ENCODE results near the gene YIPF2. TPM values are rescaled to one million over a fixed set of nuclear protein-coding genes. Genes with fewer than 3 reads are reported as not detected.

YIPF2 gene
- total and polyA plus RNA-seq, 10 of the 15 experiments (the other 5 are each of a cell fraction or from before 2014, with no cell fraction given), result 0.92 to 38.9 (median 17.6) TPM

DNA sequence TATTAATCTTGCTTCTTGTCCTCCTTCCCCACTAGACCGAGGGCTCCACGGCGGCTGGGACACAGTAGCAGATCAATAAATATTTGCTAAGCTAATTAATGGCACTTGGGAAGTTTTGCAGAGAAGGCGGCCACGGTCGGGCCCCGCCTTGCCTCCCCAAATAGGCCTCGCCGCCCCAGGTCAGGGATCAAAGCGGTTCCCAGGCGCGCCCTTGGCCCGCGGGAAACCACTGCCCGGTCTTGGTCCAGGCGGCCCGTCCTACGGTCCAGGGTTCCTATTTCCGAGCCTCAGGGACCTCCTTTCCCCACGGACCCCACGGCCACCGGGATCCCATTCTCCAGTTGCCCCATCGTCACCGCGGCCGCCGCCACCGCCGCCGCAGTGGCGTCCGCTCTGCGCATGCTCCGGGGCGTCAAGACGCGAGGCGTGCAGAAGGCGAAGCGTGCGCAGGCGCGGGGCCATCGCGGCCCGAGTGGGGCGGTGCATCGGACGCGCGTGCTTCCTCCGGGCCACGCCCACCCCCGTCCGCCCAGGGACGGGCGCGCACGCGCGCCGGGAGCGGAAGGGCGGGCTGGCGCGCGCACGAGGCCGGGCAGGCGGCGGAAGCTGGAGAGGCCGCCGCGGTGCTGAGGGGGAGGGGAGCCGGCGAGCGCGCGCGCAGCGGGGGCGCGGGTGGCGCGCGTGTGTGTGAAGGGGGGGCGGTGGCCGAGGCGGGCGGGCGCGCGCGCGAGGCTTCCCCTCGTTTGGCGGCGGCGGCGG lies 32.1 kb upstream of the YIPF2 start, which contains the start of gene SMARCA4 (continued):
- TF ChIP-seq EGR1 (IDR thresholded peaks at IDR 0.05; ENCODE audit: borderline replicate concordance in 1 of 2, low read depth in 2 of 2, low read length in 2 of 2) (peak in 1 of 2 experiments; percentile 73; a peak in 2 of 3 replicates), CBFB (IDR thresholded peaks at IDR 0.05; ENCODE audit: low read depth) (0 out of 2 replicates have a peak, but pooled peaks have one; percentile 64), SREBF1 (IDR thresholded peaks at IDR 0.05; ENCODE audit: low read length) (no peak), GATAD2B (conservative IDR thresholded peaks at IDR 0.05; ENCODE audit: low read depth) (0 out of 2 replicates have a peak, but pooled peaks have one; percentile 22), GABPA (IDR thresholded peaks at IDR 0.05; ENCODE audit: low read depth) (no peak), ATF7 (IDR thresholded peaks at IDR 0.05; ENCODE audit: low read depth) (no peak), BRCA1 (IDR thresholded peaks at IDR 0.05; ENCODE audit: low read depth, low read length) (no peak), CREB1 (IDR thresholded peaks at IDR 0.05; ENCODE audit: low read depth) (no peak; the same call in 1 of the 2 replicates), BHLHE40 (IDR thresholded peaks at IDR 0.05; ENCODE audit: borderline replicate concordance in 1 of 2, low read depth in 2 of 2, low read length in 1 of 2) (peak; percentile 71 to 94), FOXM1 (IDR thresholded peaks at IDR 0.05; ENCODE audit: low read depth, low read length) (no peak), CEBPZ (IDR thresholded peaks at IDR 0.05; ENCODE audit: low read depth, low read length) (no peak), YY1 (IDR thresholded peaks at IDR 0.05; ENCODE audit: low read depth, low read length) (peak; percentile 16; the same call in 1 of the 2 replicates), RCOR1 (conservative IDR thresholded peaks at IDR 0.05; ENCODE audit: low read depth, low read length) (no peak), RFX5 (IDR thresholded peaks at IDR 0.05; ENCODE audit: low read depth, low read length) (no peak), FOXK2 (IDR thresholded peaks at IDR 0.05) (no peak), KLF5 (IDR thresholded peaks at IDR 0.05; ENCODE audit: partially characterized antibody) (no peak), NFYA (IDR thresholded peaks at IDR 0.05; ENCODE audit: borderline replicate concordance, low read depth, low read length) (no peak)
- TF ChIP-seq, protein P1, sequence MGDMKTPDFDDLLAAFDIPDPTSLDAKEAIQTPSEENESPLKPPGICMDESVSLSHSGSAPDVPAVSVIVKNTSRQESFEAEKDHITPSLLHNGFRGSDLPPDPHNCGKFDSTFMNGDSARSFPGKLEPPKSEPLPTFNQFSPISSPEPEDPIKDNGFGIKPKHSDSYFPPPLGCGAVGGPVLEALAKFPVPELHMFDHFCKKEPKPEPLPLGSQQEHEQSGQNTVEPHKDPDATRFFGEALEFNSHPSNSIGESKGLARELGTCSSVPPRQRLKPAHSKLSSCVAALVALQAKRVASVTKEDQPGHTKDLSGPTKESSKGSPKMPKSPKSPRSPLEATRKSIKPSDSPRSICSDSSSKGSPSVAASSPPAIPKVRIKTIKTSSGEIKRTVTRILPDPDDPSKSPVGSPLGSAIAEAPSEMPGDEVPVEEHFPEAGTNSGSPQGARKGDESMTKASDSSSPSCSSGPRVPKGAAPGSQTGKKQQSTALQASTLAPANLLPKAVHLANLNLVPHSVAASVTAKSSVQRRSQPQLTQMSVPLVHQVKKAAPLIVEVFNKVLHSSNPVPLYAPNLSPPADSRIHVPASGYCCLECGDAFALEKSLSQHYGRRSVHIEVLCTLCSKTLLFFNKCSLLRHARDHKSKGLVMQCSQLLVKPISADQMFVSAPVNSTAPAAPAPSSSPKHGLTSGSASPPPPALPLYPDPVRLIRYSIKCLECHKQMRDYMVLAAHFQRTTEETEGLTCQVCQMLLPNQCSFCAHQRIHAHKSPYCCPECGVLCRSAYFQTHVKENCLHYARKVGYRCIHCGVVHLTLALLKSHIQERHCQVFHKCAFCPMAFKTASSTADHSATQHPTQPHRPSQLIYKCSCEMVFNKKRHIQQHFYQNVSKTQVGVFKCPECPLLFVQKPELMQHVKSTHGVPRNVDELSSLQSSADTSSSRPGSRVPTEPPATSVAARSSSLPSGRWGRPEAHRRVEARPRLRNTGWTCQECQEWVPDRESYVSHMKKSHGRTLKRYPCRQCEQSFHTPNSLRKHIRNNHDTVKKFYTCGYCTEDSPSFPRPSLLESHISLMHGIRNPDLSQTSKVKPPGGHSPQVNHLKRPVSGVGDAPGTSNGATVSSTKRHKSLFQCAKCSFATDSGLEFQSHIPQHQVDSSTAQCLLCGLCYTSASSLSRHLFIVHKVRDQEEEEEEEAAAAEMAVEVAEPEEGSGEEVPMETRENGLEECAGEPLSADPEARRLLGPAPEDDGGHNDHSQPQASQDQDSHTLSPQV (IDR thresholded peaks at IDR 0.05), result no peak
- TF ChIP-seq, protein P2, sequence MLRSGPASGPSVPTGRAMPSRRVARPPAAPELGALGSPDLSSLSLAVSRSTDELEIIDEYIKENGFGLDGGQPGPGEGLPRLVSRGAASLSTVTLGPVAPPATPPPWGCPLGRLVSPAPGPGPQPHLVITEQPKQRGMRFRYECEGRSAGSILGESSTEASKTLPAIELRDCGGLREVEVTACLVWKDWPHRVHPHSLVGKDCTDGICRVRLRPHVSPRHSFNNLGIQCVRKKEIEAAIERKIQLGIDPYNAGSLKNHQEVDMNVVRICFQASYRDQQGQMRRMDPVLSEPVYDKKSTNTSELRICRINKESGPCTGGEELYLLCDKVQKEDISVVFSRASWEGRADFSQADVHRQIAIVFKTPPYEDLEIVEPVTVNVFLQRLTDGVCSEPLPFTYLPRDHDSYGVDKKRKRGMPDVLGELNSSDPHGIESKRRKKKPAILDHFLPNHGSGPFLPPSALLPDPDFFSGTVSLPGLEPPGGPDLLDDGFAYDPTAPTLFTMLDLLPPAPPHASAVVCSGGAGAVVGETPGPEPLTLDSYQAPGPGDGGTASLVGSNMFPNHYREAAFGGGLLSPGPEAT (IDR thresholded peaks at IDR 0.05; ENCODE audit: low read depth), result peak; percentile 28; the same call in 1 of the 2 replicates
- TF ChIP-seq, protein P3, sequence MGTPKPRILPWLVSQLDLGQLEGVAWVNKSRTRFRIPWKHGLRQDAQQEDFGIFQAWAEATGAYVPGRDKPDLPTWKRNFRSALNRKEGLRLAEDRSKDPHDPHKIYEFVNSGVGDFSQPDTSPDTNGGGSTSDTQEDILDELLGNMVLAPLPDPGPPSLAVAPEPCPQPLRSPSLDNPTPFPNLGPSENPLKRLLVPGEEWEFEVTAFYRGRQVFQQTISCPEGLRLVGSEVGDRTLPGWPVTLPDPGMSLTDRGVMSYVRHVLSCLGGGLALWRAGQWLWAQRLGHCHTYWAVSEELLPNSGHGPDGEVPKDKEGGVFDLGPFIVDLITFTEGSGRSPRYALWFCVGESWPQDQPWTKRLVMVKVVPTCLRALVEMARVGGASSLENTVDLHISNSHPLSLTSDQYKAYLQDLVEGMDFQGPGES (IDR thresholded peaks at IDR 0.05), result no peak
